ENCODE results near the gene RNLS. TPM values are rescaled to one million over a fixed set of nuclear protein-coding genes. Genes with fewer than 3 reads are reported as not detected.

RNLS gene
- polyA plus RNA-seq, 2 of the 4 experiments (the other 2 are of a cell fraction): 11.7 to 16.8 TPM

- no peaks in the 10 kb centered on the region for H3K9me3 ChIP-seq
- ChIA-PET CTCF (no interaction called here), POLR2A (no interaction called here)
- TF ChIP-seq HES2 (IDR thresholded peaks at IDR 0.05) (no peak), JUN (IDR thresholded peaks at IDR 0.05) (no peak), SREBF2 (IDR thresholded peaks at IDR 0.05) (no peak), HOXA7 (CRISPR knock-in tag; IDR thresholded peaks at IDR 0.05) (no peak), SMC3 (IDR thresholded peaks at IDR 0.05) (no peak), POLR2A (IDR thresholded peaks at IDR 0.05; ENCODE audit: low read length) (no peak), RCOR1 (IDR thresholded peaks at IDR 0.05; ENCODE audit: low read depth, low read length) (no peak), FOXS1 (CRISPR knock-in tag; IDR thresholded peaks at IDR 0.05) (no peak), POLR2AphosphoS2 (conservative IDR thresholded peaks at IDR 0.05; ENCODE audit: low read length) (no peak), CHD4 (IDR thresholded peaks at IDR 0.05; ENCODE audit: borderline replicate concordance) (no peak), HEYL (CRISPR knock-in tag; IDR thresholded peaks at IDR 0.05) (no peak), NFE2L2 (conservative IDR thresholded peaks at IDR 0.05; ENCODE audit: low read length) (no peak), CBX2 (IDR thresholded peaks at IDR 0.05; ENCODE audit: borderline replicate concordance, low read depth) (no peak), RARB (CRISPR knock-in tag; IDR thresholded peaks at IDR 0.05) (no peak), ZFP36 (IDR thresholded peaks at IDR 0.05; ENCODE audit: borderline replicate concordance, partially characterized antibody) (no peak), PBX3 (IDR thresholded peaks at IDR 0.05) (no peak), CEBPB (IDR thresholded peaks at IDR 0.05) (no peak), KDM5A (IDR thresholded peaks at IDR 0.05) (no peak), USF2 (IDR thresholded peaks at IDR 0.05) (no peak), MAX (IDR thresholded peaks at IDR 0.05) (no peak)
- H3K4me3 ChIP-seq: no peak overlapping the region
- FAIRE-seq (no peak), DNase-seq (ENCODE audit: low read depth in 1 of 2, low spot score in 1 of 2) (no peak), ATAC-seq (no peak)
- H3K4me2 ChIP-seq: no peak overlapping the region
- peaks cover 9% of the 10 kb centered on the region for H3K4me1 ChIP-seq
- no peak overlapping the region for H3K27ac ChIP-seq
These were observed 142.6 kb downstream of the RNLS start for GRCh38 chr10:88440541-88440940.

GRCh38 chr10:88439932-88440331 is 143.2 kb downstream of the RNLS start:
- POLR2A ChIA-PET: no interaction called here
- DNase-seq (ENCODE audit: low read depth in 1 of 2, low spot score in 1 of 2) (no peak), FAIRE-seq (no peak), ATAC-seq (no peak)
- Histone ChIP-seq H3K27ac (no peak overlapping the region), H3K4me1 (peaks cover 9% of the 10 kb centered on the region), H3K9me3 (no peaks in the 10 kb centered on the region), H3K4me2 (no peak overlapping the region), H3K4me3 (no peak overlapping the region)
- TF ChIP-seq EHMT2 (IDR thresholded peaks at IDR 0.05; ENCODE audit: low read depth): no peak
- TF ChIP-seq GATA3 (IDR thresholded peaks at IDR 0.05; ENCODE audit: borderline replicate concordance): 0 out of 2 replicates have a peak, but pooled peaks have one; percentile 16
- TF ChIP-seq EHF (CRISPR knock-in tag; IDR thresholded peaks at IDR 0.05): no peak
- no peak for TF ChIP-seq ZSCAN20 (CRISPR knock-in tag; IDR thresholded peaks at IDR 0.05)
- CTCF ChIA-PET: no interaction called here

- Histone ChIP-seq H3K27ac (no peak overlapping the region), H3K9me3 (no peaks in the 10 kb centered on the region), H3K4me1 (peaks cover 9% of the 10 kb centered on the region), H3K4me3 (no peak overlapping the region), H3K4me2 (peak overlapping the region; percentile 19)
- TF ChIP-seq ZFP36 (IDR thresholded peaks at IDR 0.05; ENCODE audit: borderline replicate concordance, partially characterized antibody) (no peak), GATA3 (IDR thresholded peaks at IDR 0.05; ENCODE audit: borderline replicate concordance) (no peak), FOSL2 (IDR thresholded peaks at IDR 0.05) (no peak), FOSL2 (CRISPR knock-in tag; IDR thresholded peaks at IDR 0.05) (peak; percentile 34; the same call in 1 of the 2 replicates), EP300 (IDR thresholded peaks at IDR 0.05) (no peak)
- POLR2A ChIA-PET: no interaction called here
- peak; percentile 8 to 43 for DNase-seq (ENCODE audit: low read depth in 1 of 2, low spot score in 1 of 2)
- CTCF ChIA-PET: interaction anchor here (0.6 kb wide), 1 partner anchor 183 kb away, joined by 3 read pairs; no protein-coding TSS in a partner anchor
- ATAC-seq: no peak; a peak in 1 of 6 replicates
- no peak for FAIRE-seq
These were observed 145.7 kb downstream of the RNLS start for GRCh38 chr10:88437411-88437810.
